Left ventricle myocardium superior (tissue), 1 donor: ENCODE results near the gene AGPAT1. TPM values are rescaled to one million over a fixed set of nuclear protein-coding genes. Genes with fewer than 3 reads are reported as not detected.
A peak's percentile ranks its signal among the peaks of the same experiment; 100 is the strongest.
"Not testable (repeated sequence)": the region's sequence is repeated elsewhere in the genome, so short reads cannot be mapped to it uniquely, and the experiment has no call there.

Experiments used
- ATAC-seq: fragments of 200-7000 bp; cut with Tn5 transposase; one replicate; pipeline ENCODE4 v1.9.1; 2020; ENCODE audit warnings: mild to moderate bottlenecking, moderate library complexity
- DNase-seq: peaks from one replicate; pipeline ENCODE4 v3.0.0-alpha.2; 2020
- intact Hi-C: fragments of 100-400 bp; cut with micrococcal nuclease; formaldehyde crosslinking; loops from one replicate; pipeline ENCODE4 v1.11.0; 2022
- total RNA-seq: library from RNA; stranded (reverse); fragmentation: NEBNext Ultra II Directional; extraction: Animal tissue kit (Norgen Biotek cat#: 25700); gene quantifications from one replicate; pipeline ENCODE4 v1.2.1, GENCODE V29; 2021
- donor health status: DM: no; HTN: yes; CAD: no; lungs with severe emphysema.

Gene AGPAT1
- total RNA-seq, 1 donor from 2014 or later: 49.7 TPM

DNA sequence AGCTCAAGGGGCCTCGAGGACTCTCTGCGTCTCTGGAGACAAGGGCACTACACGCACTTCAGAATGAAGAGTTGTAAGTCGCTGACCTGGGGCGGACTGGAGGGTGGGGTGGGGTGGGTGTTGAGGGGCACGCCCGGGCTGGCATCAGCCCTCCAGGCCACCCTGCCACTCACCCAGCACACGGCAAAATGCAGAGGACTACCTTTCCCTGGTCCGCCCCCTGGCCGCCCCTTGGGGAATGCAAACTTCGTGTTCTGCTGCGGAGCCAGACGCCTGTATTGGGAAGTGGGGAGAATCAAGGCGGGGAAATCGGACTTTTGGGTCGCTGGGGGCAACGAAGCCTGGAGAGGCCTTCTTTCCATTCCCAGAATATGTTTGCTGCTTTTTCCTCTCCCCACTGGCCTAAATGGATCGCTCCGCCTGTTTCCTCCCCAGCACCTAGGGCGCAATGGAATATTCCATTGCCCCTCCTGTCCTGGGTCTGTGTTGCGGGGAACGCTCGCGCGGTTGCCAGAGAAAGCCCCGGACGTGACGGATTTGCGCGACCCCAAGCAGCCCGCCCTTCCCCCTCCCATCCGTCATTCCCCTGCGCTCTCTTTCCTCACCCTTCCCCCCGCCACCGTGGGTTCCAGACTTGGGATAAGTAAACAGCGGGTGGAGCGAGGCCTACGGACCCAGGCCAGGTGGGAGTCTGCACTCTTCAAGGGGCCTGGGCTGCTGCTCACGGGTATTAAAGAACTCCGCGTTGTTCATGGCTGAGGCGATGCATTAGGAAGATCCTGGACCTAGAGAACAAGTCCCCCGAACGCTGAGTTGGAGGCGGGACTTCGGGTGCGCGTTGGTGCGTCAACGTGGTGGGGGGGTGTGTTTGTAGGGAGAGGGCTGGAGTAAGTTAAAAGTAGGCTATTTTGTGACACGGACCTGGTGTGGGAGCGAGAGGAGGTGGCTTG, 22.0 kb downstream of the AGPAT1 start, which contains the start of gene PPT2:
TSS of gene PPT2 (plus strand) at position 578 of the 950 bp plus-strand sequence. CDS start 454 bp downstream, outside the sequence.
- DNase-seq (peak; percentile 92), ATAC-seq (peak; percentile 91)
- intact Hi-C loops: no loop called here

DNA sequence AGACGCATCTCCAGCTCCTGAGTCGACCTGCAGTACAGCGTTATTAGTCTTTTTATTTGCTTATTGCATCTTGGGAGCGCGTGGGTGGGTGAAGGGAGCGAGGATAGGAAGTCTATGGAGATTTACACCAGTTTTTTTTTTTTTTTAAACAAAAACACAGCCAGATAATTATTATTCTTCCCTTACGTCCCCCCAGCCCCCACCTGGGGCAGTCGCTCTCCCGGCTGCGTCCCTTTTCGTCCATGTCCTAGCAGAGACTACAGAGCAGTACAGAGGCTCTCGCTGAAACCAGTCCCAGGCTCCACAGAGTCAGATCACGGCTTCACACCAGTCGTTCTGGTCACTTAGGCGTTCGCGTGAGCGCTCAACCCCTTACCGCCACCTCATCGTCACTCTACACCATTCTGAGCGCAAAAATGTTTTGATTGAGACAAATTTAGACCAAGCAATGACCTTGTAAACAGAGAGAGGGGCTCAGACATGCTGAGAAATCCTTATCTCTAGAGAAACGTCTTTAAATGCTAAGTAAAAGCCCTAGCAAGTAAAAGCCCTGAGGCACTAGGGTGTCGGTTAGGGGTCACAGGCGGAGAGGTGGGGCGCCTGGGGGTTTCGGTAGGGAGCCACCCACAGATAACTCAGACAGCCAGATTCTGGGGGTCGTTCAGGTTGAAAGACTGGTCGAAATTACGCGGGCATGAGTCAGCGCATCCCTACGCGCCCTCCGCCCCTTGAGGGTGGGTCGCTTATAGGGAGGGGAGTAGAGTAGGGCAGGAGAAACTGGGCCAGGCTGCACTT, 22.9 kb downstream of the AGPAT1 start:
- intact Hi-C loops: no loop called here
- DNase-seq: peak; percentile 46

DNA sequence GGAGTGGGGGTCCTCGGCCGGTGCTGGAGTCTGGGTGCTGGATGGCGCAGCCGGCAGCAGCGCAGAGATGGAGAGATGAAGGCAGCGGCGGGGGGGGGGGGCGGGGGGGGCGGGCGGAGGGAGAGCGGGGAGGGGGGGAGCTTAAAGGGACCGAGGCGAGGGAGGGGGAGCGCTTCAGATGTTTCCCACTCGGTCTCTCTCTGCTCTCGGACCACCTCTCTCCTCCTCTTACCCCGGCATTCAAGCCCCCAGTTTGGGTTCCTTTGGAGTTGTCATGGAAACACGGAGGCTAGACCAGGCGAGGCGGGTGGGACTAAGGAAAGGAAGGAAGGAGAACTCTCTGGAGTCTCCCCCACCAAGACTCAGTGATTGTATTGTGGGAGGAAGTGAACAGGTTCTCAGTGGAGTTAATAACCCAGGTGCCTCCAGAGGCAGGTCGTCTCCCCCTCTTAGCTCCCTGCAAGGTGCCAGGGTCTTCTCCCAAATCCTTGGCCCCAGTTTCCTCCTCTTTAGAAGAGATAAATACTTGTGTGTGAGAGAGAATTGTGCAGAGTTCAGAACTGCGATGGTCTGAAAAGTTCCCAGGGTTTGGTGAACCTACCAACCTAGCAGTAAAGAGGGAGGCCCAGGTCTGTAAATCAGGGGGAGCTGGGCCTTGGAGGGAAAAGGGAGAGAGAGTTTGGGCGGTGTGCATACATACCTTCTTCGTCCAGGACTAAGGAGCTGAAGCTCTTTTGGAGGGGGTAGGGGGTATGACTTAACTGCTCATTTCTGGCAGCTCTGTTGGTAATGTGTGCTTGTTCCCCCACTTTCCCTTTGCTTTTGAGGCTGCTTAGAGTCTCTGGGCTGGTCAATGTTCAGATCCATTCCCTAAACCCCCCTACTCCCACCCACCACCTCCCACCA, 23.8 kb downstream of the AGPAT1 start, which contains the start of gene PRRT1:
TSS of gene PRRT1 (minus strand) at position 77 of the 906 bp plus-strand sequence. CDS start 112 bp downstream, outside the sequence.
- intact Hi-C loops: no loop called here
- no peak for DNase-seq

More for the DNA sequence above, 22.9 kb downstream of the AGPAT1 start:
- peak; percentile 35 for ATAC-seq

DNA sequence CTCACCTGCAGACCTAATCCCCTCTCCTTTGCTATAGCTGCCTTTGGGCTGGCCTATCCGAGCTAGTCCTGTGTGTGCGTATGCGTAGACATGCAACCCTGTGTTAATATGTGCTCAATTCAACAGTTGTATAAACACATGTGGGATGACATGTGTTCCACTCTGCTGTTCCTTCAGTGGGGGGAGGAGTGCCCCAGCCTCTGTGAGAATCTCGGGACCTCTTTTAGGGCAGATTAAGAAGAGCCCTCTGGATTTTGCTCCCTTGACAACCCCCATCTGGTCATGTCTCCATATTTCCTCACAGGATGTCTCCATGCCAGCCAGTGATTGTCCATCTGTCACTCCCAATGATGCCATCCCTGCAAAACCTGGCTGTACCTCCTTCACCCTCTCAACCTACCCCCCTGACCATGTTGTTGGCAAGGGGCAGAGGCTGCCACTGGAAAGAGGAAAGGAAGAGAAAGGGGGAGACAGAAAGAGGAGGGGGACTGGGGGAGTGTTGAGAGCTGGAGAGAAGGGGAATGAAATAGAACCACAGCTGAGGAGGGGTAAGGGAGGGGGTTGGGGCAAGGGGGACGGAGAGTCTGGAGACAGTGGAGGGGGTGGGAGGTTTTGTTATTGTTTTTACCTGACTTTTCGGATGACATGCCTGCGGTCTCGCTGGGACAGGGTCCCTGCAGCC, 24.6 kb downstream of the AGPAT1 start:
- intact Hi-C loops: no loop called here
- ATAC-seq (no peak), DNase-seq (no peak)

More for the DNA sequence above, 23.8 kb downstream of the AGPAT1 start, which contains the start of gene PRRT1:
- no peak for ATAC-seq

DNA sequence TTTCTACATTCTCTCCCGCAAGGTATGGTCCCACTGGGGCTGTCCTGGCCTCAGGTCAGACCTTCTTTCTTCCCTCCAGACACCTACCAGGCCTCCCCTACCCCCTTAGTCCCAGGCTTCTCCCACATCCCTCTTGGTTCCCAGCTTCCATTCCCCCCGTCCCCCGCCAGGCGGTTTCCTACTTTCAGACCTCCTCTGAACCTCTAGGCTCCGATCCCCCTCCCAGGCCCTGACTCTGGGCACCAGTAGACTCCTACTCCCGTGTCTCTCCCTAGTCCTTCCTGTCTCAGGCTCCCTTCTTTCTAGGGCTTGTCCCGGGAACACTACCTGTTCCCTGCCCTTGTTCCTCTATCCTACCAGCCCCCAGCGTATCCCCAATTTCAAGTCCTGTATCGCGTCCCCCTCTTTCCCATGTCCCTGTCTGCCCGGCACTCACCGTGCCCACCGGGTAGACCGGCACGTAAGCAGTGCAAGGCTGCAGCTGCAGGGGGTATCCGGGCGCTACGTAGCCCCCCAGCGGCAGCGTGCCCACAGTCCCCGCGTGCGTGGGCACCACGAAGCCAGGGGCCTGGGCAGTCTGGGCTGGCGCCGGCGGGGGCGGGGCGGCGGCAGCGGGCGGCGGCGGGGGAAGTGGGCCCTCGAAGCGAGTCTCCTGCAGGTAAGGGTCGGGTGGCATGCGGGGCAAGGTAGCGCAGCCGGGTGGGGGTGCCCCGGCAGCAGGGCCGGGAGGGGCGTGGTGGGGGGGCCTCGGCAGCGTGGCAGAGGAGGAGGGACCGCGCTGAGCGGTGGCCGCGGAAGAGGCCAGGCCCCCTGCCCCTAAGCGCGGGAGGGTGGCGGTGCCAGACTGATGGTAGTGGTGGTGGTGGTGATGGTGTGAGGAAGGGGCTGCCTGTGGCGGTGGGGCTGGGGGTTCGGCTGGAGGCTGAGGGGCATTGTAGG, 25.7 kb downstream of the AGPAT1 start:
- intact Hi-C loops: no loop called here
- ATAC-seq: no peak
- no peak for DNase-seq

DNA sequence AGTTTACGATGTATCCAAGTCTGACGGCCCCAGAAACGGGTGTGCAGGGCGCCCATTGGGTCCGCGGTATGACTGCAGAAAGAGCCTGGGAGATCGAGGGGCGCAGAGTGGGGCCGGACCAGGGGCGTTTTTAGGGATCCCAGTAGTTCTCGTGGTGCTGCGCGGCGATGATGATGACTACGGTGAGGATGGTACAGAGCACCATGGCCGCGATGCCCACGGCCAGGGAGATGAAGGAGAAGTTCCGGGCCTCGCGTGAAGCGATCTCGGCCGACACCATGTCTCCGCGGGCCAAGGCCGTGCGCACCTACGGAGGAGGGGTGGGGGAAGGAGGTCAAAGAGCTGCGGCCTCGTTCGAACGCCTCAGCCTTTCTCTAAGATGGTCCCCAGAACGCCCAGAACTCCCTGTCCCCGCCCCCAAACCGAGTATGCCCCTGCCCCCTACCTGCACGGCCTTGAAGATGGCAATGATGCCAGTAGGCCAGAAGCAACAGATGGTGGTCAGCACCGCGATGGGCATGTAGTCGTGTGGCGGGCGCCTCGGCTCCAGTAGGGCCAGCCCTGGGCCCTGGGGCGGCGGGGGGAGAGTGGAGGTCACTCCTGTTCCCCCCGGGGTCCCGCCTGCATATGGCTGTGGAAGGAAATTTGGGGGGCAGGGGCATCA, 26.7 kb downstream of the AGPAT1 start:
- no peak for DNase-seq

DNA sequence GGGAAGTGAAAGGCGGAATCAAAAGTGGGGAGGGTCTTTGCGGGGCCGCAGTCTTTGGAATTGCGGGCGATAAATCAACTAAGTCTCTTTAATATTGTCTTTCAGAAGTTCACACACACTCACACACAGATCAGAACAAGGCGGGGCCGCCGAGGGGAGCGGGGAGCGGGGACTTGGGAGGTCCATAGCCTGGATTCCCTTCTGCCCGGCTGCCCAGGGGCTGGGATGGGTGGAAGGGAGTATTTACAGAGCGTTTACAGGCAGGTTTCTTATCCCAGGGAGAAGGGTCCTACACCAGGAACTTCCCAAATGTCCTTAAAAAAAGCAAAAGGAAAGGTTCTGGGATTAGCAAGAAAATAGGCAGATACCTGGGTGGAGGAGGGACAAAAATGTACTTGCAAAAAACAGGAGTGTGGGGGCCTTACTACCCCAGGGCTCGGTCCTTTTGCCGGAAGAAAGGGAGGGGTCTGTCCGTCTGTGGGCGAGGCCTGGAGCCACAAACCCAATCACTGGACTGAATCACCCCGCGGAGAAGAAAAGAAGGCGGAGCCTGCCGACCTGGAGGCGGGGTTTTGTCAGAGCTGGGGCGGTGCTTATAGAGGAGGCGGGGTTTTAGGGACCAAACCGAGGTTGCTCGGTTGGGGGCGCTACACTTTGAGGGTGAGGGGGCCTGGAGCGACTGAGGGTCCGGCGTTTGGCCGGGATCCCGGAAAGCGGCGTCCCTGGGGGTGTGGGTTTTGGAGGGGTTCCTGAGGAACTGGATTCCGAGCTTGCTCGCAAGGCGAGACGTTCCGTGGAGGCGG, 27.4 kb downstream of the AGPAT1 start:
- peak; percentile 76 for DNase-seq
- ATAC-seq: peak; percentile 39
- intact Hi-C loops: no loop called here

More for the DNA sequence above, 26.7 kb downstream of the AGPAT1 start:
- intact Hi-C loops: no loop called here
- ATAC-seq: no peak

DNA sequence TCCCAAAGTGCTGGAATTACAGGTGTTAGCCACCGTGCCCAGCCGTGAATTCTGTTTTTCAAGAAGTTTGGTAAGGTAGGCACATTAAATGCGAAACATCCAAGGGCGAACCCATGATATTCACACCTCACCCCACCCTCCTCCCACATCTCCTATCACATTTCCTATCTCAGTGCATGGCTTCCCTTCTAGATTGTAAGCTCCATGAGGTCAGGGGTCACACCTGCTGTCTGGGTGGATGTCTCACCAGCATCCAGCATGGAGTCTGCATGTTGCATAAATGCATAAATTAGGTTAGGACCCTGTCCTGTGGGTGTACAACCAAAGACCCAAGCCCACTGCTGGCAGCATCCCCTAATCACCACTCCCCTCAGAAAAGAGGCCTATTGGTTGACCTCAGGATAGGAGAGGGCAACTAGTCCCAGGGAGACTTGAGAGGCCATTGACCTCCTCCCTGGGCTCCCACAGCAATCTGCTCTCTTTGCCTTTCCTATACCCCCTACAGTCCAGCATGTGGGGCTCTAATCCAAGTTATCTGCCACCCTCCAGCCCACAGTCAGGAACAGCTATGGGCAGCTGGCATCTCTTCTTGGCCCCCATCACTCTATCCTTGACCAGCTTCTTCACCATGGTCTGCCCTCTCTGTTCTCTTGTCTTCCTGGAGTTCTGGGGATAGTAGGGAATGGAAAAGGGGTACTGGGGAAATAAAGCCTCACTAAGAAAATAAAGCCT, 28.3 kb downstream of the AGPAT1 start:
- DNase-seq (no peak), ATAC-seq (no peak)
- intact Hi-C loops: no loop called here

DNA sequence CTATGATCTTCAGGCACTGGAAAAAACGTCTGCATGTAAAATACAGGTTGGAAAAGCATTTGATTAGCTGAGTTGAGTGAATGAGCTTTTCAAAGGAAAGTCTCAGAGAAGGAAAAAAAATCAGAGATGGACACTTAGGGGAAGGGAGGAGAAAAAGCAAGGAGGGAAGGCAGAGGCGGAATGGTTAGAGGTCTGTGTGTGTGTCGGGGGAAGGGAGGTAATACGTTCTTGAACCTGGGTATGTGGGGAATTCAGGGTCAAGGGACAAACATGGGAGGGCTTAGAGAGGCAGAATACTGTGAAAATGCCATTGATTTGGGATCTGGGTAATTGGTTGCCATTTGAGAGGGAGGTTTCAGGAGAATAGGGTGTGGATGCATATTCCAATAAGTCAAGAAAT, 29.2 kb downstream of the AGPAT1 start:
- ATAC-seq: no peak
- DNase-seq: no peak
- intact Hi-C loops: no loop called here

DNA sequence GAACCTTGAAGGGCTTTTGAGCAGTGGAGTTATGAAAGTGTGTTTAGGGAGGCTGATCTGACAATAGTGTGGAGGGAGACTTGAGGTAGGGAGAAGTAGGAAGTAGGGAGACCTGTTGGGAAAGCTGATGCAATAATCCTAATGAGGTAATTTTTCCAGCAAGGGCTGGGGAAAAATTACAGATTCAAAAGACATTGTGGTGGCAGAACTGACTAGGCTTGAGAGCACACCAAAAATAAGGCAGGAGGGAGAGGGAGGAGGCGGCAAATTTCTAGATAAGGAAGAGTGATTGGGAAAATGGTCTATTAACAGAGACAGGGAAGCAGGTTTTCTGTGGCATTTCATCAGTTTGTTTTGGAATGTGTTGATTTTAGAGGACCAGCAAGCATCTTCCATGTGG, 29.6 kb downstream of the AGPAT1 start:
- DNase-seq (no peak), ATAC-seq (no peak)
- intact Hi-C loops: no loop called here

DNA sequence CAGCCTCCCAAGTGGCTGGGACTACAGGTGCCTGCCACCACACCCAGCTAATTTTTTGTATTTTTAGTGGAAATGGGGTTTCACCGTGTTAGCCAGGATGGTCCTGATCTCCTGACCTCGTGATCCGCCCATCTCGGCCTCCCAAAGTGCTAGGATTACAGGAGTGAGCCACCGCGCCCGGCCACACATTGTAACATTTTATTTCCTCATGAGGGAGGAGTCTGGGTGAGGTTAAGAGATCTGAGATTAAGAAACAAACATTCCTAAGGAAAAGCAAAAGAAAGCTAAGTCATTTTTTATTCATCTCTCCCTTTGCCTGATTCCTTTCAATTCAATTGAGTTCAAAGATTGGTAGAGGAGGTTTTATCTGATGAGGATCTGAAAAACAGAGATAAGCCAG, 31.6 kb downstream of the AGPAT1 start:
- ATAC-seq, intact Hi-C loops, DNase-seq: not testable (repeated sequence)

DNA sequence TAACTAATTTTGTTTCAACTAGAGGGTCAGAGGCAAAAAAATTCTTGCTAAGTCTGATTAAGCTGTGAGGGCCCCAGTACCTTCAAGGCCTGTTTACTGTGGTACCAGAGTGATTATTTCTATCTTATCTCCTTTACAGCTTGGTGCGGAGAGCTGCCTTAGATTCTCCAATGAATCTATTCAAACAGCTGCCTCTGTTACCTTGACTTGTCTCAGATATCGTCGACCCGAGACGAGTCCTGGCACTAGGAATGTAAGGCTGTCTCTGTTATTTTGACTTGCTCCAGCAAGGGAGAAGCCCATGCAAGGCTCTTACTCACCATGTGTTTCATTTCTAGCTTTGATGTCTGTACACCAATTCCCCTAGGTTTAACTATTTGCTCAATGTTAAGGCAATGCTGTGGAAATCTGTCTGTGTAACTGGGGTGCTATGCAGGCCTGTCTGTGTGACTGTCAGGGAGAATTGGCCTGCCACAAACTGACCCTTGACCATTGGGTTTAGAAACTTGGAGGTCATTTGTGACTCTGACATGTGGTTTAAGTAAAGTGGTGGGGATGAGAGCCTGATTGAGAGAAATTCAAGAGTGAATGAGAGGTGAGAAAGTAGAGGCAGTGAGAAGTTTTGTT, 35.4 kb downstream of the AGPAT1 start:
- DNase-seq (no peak), ATAC-seq (no peak)
- intact Hi-C loops: no loop called here

DNA sequence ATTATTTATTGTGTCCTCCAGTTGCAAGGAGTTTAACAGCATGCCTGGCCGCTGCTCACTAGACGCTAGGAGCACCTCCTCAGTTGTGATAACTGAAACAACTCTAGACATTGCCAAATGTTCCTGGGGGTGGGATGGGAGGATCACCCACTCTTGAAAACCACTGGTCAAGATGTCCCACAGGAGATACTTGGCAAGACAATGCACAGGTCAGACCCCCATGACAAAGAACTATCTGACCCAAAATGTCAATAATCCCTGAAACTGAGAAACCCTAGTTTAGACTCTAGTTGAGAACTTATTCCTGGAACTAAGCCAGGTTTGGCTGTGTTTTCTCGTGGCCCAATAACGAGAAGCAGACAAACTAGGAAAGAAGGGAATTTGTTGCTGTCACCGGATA, 36.3 kb downstream of the AGPAT1 start:
- ATAC-seq (no peak), DNase-seq (no peak)
- intact Hi-C loops: no loop called here

DNA sequence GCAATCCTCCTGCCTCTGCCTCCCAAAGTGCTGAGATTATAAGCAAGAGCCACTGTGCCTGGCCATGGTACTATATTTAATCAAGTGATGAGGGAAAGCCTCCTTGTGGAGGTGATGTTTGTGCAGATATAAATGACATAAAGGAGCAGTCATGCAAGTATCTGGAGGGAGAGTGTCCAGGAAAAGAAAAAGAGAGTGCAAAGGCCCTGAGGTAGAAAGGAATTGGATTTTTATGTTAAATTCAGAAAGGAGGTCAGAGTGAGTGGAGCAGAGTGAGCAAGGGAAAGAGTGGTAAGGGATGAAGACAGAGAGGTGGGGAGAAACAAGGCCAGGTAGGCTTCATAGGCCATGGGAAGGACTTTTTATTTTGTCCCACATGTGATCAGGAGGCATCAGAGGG, 38.4 kb downstream of the AGPAT1 start:
- intact Hi-C loops: no loop called here
- ATAC-seq: no peak

DNA sequence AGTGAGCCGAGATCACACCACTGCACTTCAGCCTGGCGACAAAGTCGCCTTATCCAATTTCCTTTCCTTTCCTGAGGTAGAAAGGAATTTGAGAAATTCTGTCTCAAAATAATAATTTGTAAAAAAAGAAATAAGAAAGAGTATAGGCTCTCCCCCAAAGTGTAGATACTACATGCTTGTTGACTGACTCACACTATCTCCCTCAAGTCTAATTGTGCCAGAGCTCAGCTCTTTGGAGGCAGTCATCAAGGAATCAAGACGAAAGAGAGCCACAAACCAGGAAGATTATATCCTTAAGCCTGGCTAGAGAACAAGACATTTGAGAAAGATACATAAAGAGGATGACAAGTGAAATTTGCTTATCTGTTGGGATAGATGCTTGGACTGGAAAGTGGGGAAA, 42.1 kb downstream of the AGPAT1 start:
- DNase-seq (no peak), ATAC-seq (no peak)
- intact Hi-C loops: no loop called here

More for the DNA sequence above, 38.4 kb downstream of the AGPAT1 start:
- DNase-seq: no peak
